Fibroblast of the aortic adventitia (primary cell): ENCODE measurements around the gene TBATA. TPM values are rescaled to one million over a fixed set of nuclear protein-coding genes. Genes with fewer than 3 reads are reported as not detected.

Source experiments
- DNase-seq: peaks from one replicate; pipeline ENCODE4 v3.0.0-alpha.2; 2010; ENCODE audit warnings: low read depth
- H3K4me3 ChIP-seq: 2 replicates; pipeline ENCODE4 v1.5.1; 2011; ENCODE audit warnings: low read depth, mild to moderate bottlenecking, control low read depth, low read length, moderate library complexity
- total RNA-seq: library from RNA; depleted of rRNA; stranded (reverse); fragments of >200 nt; gene quantifications from 2 replicates; pipeline ENCODE4 v1.2.3, GENCODE V29; 2012; ENCODE audit warnings: low replicate concordance
- TF ChIP-seq, protein P1 (sequence below): IDR thresholded peaks from 2 replicates; pipeline ENCODE4 v1.5.1; 2011; ENCODE audit warnings: mild to moderate bottlenecking, low read length, control low read depth, inconsistent platforms; ENCODE audit not compliant: insufficient read depth

The TBATA gene
- total RNA-seq, 1 donor = not detected

DNA sequence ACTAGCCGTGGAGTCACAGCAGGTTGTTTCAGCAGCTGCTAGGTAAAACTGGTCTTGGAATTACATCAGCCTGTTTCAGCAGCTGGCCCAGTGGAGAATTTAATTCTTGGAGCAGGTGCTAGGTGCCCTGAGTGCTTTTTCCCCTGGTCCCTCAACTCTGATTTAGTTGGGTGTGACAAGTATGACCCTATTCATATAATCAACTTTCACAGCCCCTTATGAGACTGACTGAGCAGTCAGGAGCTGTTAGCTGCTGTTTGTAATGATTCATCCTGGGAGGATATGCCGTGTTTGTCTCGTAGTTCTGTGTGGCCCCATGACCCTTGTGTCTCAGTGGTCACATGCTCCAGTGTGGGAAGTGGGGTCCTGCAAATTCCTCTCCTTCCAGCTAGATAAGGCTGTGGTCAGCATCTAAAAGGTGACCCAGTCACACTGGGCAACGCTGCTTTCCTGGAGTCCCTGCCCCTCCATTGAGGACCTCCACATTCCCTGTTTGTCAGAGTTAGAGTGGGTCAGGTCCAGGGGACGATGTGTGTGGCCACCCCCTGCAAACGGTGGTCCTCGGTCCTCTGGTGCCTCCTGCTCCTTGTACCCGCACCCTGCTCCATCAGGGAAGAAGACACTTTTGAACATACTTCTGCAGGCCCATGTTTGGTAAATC lies 28.3 kb downstream of the TBATA start:
- TF ChIP-seq, protein P1, sequence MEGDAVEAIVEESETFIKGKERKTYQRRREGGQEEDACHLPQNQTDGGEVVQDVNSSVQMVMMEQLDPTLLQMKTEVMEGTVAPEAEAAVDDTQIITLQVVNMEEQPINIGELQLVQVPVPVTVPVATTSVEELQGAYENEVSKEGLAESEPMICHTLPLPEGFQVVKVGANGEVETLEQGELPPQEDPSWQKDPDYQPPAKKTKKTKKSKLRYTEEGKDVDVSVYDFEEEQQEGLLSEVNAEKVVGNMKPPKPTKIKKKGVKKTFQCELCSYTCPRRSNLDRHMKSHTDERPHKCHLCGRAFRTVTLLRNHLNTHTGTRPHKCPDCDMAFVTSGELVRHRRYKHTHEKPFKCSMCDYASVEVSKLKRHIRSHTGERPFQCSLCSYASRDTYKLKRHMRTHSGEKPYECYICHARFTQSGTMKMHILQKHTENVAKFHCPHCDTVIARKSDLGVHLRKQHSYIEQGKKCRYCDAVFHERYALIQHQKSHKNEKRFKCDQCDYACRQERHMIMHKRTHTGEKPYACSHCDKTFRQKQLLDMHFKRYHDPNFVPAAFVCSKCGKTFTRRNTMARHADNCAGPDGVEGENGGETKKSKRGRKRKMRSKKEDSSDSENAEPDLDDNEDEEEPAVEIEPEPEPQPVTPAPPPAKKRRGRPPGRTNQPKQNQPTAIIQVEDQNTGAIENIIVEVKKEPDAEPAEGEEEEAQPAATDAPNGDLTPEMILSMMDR = no peak
- H3K4me3 ChIP-seq = no peak overlapping the region
- DNase-seq = no peak

DNA sequence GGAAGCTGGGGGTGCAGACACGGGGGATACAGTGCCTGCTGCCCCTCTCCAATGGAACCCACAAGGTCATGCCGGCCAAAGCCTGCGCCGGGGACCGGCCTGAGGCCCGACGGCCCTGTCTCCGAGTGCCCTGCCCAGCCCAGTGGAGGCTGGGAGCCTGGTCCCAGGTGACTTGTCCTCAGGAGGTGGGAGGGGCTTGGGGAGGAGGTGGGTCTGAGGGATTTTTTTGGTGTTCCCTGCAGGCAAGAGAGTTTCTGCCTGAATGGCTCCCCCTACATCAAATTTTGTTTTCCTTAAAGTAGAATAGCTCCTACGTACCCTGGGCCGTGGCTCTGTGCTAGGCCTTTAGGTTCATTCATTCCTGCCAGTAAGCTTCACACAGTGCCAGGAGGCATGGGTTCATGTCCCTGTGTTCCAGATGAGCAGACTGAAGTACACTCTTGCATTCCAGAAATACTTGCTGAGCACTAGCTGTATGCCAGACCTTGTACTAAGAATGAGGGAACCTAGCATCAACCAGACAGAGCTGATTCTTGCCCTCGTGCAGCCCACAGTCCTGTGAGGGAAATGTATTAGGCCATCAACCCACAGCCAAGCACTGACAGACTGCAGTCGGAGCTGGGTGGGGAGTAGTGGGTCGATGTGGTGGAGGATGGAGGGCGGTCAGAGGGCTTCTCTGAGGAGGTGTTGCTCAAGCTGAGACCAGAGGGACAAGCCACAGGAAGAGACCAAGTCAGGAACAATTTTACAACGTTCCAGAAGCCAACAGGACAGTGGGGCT lies 31.1 kb downstream of the TBATA start:
- peak; percentile 54 for DNase-seq
- no peak overlapping the region for H3K4me3 ChIP-seq
- TF ChIP-seq, protein P1 = no peak

DNA sequence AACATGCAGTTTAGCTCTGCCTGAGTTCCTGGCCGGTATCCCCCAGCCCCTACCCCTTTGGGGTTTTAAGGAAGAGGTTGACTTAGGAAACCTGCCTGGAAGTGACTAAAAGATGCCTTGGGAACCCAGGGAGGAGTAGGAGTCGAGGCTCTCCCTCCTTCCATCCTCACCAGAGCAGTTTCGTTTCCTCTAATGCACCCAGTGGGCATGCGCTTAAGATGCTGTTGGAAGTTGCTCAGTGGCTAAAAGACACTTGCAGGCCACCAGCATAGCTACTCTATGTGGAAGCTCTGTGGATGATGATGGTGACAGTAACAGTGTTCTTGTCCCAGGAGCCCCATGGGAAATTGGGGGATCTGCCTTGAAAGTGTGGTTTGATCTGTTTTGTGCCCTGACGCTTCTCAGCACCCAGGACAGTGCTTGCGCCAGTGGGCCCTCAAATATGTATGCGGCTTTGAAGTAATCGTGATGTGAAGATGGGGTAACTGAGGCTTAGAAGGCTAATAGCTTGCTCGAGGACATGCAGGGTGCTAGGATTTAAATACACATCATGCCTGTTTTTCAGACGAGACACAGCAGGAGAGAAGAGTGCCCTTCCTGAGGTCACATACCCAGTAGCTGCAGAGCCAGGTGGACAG lies 32.0 kb downstream of the TBATA start:
- no peak for DNase-seq
- H3K4me3 ChIP-seq = no peak overlapping the region
- TF ChIP-seq, protein P1 = no peak

DNA sequence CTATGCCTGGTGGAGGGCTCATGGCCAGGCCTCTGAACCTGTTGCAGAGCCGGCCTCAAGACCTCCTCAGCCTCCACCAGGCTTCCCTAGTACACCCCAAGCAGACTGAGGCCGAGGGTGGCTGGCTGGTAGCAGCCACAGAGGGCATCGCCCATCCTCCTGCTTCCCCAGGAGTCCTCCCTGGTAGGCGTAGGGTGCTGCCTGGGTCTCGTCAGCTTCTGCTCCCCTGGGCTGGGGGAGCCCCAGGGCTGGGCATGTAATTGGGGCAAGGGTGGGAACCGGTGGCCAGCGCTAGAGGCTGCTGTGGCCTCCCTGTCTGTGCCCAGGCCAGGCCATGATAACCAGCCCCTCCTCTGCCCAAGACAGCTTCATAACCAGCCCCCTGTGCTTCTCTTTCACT lies 32.6 kb downstream of the TBATA start:
- H3K4me3 ChIP-seq = no peak overlapping the region
- TF ChIP-seq, protein P1 = no peak
- DNase-seq = no peak

DNA sequence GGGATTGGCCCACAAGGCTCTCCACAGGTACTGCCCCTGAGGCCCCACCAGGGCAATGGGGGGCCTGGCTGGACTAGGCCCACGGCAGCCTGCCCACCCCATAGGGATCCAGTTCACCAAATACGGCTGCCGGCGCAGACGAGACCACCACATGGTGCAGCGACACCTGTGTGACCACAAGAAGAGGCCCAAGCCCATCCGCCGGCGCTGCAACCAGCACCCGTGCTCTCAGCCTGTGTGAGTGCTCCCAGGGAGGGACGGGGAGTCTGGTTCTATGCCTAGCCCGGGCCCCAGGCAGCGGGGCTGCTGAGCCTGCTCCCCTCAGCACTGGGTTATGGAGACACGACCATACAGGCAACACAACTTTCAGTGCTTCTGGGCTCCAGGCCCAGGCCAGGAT lies 33.2 kb downstream of the TBATA start:
- no peak for DNase-seq
- TF ChIP-seq, protein P1 = no peak

DNA sequence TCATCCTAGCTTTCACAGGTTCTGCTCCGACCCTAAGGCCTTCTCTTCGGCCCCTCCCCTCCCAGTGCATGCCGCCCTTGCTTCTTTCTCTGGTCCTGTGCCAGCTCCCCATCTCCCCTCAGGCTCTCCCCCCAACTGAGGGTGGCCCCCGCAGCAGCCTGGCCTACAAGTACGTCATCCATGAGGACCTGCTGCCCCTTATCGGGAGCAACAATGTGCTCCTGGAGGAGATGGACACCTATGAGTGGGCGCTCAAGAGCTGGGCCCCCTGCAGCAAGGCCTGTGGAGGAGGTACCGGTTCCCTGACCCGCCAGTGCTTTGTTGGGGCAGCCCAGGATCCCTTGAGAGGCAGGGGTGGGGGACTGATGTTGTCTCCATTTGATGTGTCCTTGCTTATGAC lies 33.8 kb downstream of the TBATA start:
- DNase-seq = no peak
- no peak overlapping the region for H3K4me3 ChIP-seq
- TF ChIP-seq, protein P1 = no peak

More for the DNA sequence above, 33.2 kb downstream of the TBATA start:
- H3K4me3 ChIP-seq = no peak overlapping the region
